ENCODE results near the gene FRRS1L.

The FRRS1L gene

DNA sequence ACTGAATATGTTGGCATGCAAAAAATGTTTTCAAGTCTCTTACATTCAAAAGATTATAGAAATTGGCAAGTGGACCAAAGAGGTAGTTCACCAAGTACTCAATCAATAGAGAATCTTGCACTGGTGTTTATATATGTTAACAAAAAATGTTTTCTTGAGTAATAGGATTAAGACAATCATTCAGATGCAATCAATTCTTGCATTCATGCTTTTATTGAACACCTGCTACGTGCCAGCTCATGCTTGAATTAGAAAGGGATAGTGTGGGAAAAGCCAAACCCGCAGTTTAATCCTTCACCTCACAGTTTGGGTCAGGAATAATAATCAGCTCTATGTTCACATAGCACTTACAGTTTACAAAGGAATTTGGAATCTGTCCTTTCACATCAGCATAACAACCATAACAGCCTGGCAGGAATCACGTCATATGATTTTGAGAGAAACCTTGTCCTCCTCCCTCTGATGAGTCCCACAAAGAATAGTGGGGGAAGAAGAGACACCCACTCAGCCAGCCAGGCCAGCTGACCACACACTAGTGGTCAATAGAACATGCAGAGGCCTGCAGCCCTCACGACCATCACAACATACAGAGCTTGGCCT lies 36.8 kb upstream of the FRRS1L start:
- no peak for ATAC-seq
- no peak for TF ChIP-seq SNAI2 (CRISPR knock-in tag; IDR thresholded peaks at IDR 0.05)
- no peak for TF ChIP-seq TOX (CRISPR knock-in tag; IDR thresholded peaks at IDR 0.05; ENCODE audit: borderline replicate concordance)

DNA sequence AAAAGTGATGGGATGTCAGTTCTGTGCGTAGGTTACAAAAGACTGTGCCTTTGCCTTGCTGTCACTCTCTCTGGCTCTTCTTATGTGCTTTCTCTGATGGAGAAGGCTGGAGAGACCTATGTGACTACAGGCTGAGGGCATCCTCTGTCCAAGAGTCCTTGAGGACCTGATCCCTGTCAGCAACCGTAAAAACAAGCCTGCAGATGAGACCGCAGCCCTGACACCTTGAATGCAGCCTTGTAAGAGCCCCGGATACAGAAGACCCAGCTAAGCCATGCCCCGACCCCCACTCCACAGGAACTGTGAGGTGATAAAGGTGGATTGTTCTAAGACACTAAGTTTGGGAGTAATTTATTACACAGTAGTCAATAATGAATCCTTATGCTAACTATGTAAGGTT lies 32.6 kb upstream of the FRRS1L start:
- TF ChIP-seq ZC3H10 (CRISPR knock-in tag; IDR thresholded peaks at IDR 0.05) (no peak), ISL1 (CRISPR knock-in tag; IDR thresholded peaks at IDR 0.05) (no peak), CSDC2 (CRISPR knock-in tag; IDR thresholded peaks at IDR 0.05) (no peak), ZFP3 (CRISPR knock-in tag; IDR thresholded peaks at IDR 0.05) (no peak), BACH2 (CRISPR knock-in tag; IDR thresholded peaks at IDR 0.05; ENCODE audit: borderline replicate concordance) (no peak), OSR1 (CRISPR knock-in tag; IDR thresholded peaks at IDR 0.05) (no peak), ZFP30 (CRISPR knock-in tag; IDR thresholded peaks at IDR 0.05) (no peak), ESRRG (CRISPR knock-in tag; IDR thresholded peaks at IDR 0.05) (no peak), TCF4 (CRISPR knock-in tag; IDR thresholded peaks at IDR 0.05; ENCODE audit: borderline replicate concordance) (no peak), GLIS3 (CRISPR knock-in tag; IDR thresholded peaks at IDR 0.05) (no peak), ZNF8 (CRISPR knock-in tag; IDR thresholded peaks at IDR 0.05) (no peak), RARB (CRISPR knock-in tag; IDR thresholded peaks at IDR 0.05) (no peak), ZNF565 (CRISPR knock-in tag; conservative IDR thresholded peaks at IDR 0.05; ENCODE audit: low read depth) (no peak), SNAI2 (CRISPR knock-in tag; IDR thresholded peaks at IDR 0.05) (no peak), PPARA (CRISPR knock-in tag; IDR thresholded peaks at IDR 0.05; ENCODE audit: borderline replicate concordance) (no peak)
- TF ChIP-seq, protein P1, sequence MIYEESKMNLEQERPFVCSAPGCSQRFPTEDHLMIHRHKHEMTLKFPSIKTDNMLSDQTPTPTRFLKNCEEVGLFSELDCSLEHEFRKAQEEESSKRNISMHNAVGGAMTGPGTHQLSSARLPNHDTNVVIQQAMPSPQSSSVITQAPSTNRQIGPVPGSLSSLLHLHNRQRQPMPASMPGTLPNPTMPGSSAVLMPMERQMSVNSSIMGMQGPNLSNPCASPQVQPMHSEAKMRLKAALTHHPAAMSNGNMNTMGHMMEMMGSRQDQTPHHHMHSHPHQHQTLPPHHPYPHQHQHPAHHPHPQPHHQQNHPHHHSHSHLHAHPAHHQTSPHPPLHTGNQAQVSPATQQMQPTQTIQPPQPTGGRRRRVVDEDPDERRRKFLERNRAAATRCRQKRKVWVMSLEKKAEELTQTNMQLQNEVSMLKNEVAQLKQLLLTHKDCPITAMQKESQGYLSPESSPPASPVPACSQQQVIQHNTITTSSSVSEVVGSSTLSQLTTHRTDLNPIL (CRISPR knock-in tag; IDR thresholded peaks at IDR 0.05; ENCODE audit: low read depth), result no peak
- TF ChIP-seq, protein P2, sequence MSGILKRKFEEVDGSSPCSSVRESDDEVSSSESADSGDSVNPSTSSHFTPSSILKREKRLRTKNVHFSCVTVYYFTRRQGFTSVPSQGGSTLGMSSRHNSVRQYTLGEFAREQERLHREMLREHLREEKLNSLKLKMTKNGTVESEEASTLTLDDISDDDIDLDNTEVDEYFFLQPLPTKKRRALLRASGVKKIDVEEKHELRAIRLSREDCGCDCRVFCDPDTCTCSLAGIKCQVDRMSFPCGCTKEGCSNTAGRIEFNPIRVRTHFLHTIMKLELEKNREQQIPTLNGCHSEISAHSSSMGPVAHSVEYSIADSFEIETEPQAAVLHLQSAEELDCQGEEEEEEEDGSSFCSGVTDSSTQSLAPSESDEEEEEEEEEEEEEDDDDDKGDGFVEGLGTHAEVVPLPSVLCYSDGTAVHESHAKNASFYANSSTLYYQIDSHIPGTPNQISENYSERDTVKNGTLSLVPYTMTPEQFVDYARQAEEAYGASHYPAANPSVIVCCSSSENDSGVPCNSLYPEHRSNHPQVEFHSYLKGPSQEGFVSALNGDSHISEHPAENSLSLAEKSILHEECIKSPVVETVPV (CRISPR knock-in tag; IDR thresholded peaks at IDR 0.05), result no peak
- TF ChIP-seq, protein P3, sequence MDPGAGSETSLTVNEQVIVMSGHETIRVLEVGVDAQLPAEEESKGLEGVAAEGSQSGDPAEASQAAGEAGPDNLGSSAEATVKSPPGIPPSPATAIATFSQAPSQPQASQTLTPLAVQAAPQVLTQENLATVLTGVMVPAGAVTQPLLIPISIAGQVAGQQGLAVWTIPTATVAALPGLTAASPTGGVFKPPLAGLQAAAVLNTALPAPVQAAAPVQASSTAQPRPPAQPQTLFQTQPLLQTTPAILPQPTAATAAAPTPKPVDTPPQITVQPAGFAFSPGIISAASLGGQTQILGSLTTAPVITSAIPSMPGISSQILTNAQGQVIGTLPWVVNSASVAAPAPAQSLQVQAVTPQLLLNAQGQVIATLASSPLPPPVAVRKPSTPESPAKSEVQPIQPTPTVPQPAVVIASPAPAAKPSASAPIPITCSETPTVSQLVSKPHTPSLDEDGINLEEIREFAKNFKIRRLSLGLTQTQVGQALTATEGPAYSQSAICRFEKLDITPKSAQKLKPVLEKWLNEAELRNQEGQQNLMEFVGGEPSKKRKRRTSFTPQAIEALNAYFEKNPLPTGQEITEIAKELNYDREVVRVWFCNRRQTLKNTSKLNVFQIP (CRISPR knock-in tag; IDR thresholded peaks at IDR 0.05; ENCODE audit: borderline replicate concordance, low read depth), result no peak
- TF ChIP-seq, protein P4, sequence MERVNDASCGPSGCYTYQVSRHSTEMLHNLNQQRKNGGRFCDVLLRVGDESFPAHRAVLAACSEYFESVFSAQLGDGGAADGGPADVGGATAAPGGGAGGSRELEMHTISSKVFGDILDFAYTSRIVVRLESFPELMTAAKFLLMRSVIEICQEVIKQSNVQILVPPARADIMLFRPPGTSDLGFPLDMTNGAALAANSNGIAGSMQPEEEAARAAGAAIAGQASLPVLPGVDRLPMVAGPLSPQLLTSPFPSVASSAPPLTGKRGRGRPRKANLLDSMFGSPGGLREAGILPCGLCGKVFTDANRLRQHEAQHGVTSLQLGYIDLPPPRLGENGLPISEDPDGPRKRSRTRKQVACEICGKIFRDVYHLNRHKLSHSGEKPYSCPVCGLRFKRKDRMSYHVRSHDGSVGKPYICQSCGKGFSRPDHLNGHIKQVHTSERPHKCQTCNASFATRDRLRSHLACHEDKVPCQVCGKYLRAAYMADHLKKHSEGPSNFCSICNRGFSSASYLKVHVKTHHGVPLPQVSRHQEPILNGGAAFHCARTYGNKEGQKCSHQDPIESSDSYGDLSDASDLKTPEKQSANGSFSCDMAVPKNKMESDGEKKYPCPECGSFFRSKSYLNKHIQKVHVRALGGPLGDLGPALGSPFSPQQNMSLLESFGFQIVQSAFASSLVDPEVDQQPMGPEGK (CRISPR knock-in tag; IDR thresholded peaks at IDR 0.05; ENCODE audit: borderline replicate concordance), result no peak
- TF ChIP-seq, protein P5, sequence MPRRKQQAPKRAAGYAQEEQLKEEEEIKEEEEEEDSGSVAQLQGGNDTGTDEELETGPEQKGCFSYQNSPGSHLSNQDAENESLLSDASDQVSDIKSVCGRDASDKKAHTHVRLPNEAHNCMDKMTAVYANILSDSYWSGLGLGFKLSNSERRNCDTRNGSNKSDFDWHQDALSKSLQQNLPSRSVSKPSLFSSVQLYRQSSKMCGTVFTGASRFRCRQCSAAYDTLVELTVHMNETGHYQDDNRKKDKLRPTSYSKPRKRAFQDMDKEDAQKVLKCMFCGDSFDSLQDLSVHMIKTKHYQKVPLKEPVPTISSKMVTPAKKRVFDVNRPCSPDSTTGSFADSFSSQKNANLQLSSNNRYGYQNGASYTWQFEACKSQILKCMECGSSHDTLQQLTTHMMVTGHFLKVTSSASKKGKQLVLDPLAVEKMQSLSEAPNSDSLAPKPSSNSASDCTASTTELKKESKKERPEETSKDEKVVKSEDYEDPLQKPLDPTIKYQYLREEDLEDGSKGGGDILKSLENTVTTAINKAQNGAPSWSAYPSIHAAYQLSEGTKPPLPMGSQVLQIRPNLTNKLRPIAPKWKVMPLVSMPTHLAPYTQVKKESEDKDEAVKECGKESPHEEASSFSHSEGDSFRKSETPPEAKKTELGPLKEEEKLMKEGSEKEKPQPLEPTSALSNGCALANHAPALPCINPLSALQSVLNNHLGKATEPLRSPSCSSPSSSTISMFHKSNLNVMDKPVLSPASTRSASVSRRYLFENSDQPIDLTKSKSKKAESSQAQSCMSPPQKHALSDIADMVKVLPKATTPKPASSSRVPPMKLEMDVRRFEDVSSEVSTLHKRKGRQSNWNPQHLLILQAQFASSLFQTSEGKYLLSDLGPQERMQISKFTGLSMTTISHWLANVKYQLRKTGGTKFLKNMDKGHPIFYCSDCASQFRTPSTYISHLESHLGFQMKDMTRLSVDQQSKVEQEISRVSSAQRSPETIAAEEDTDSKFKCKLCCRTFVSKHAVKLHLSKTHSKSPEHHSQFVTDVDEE (CRISPR knock-in tag; IDR thresholded peaks at IDR 0.05), result no peak
- ATAC-seq, result no peak

DNA sequence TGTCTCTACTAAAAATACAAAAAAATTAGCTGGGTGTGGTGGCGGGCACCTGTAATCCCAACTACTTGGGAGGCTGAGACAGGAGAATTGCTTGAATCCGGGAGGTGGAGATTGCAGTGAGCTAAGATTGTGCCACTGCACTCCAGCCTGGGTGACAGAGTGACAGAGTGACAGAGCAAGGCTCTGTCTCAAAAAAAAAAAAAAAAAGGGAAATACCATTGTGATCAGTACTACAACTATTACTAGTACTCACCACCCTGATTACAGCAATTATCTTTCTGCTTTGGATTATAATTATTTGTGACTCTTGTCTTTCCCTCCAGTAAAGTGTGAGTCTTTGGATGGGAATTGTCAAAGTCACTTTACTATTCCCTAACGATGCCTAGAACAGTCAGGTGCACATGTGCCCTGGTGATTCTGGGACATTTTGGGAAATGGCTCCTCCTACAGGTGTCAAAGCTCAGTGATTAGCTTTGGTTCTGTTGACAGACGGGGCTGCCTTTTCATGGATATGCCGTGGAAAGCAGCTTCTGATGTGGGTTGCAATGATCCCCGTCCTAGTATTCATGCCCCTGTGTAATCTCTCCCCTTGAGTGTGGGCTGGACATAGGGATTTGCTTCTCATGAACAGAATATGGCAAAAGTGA lies 31.8 kb upstream of the FRRS1L start:
- no peak for ATAC-seq
- TF ChIP-seq, protein P3 (CRISPR knock-in tag; IDR thresholded peaks at IDR 0.05; ENCODE audit: borderline replicate concordance, low read depth), result no peak
- TF ChIP-seq ESRRG (CRISPR knock-in tag; IDR thresholded peaks at IDR 0.05), result no peak
- TF ChIP-seq RARB (CRISPR knock-in tag; IDR thresholded peaks at IDR 0.05), result no peak
- TF ChIP-seq, protein P2 (CRISPR knock-in tag; IDR thresholded peaks at IDR 0.05), result no peak
- no peak for TF ChIP-seq TOX (CRISPR knock-in tag; IDR thresholded peaks at IDR 0.05; ENCODE audit: borderline replicate concordance)
- no peak for TF ChIP-seq GLIS3 (CRISPR knock-in tag; IDR thresholded peaks at IDR 0.05)

Data from SK-N-SH treated with all-trans-retinoic acid at 6 μM for 48 hours (cell line).